Transverse colon (tissue), 4 donors: ENCODE results near the gene UBE2M. TPM values are rescaled to one million over a fixed set of nuclear protein-coding genes. Genes with fewer than 3 reads are reported as not detected.

ENCODE experiments used
- DNase-seq: peaks from one replicate; pipeline ENCODE4 v3.0.0-alpha.2; 2019
- H3K27ac ChIP-seq, 4 donors: fragments of 200-600 bp; sonication (generic); 2 replicates each; pipeline ENCODE4 v1.5.1; 2016 to 2018; ENCODE audit warnings: inconsistent platforms in 4 of 4
- H3K27me3 ChIP-seq: fragments of 200-600 bp; sonication (generic); 2 replicates; pipeline ENCODE4 v1.5.1; 2017; ENCODE audit warnings: inconsistent platforms
- H3K36me3 ChIP-seq, 4 donors: fragments of 200-600 bp; sonication (generic); 2 replicates each; pipeline ENCODE4 v1.5.1; 2017 to 2019; ENCODE audit warnings: inconsistent platforms in 4 of 4
- H3K4me1 ChIP-seq, 4 donors: fragments of 200-600 bp; sonication (generic); 2 replicates each; pipeline ENCODE4 v1.5.1; 2017 to 2020; ENCODE audit warnings: inconsistent platforms in 4 of 4
- H3K4me3 ChIP-seq, 4 donors: fragments of 200-600 bp; sonication (generic); 1 replicate in 1 of 4; 2 replicates in 3 of 4; pipeline versions ENCODE4 v1.5.1 to v1.6.1; 2017 to 2019; ENCODE audit warnings: inconsistent platforms in 4 of 4
- H3K9me3 ChIP-seq, 2 donors: fragments of 200-600 bp; sonication (generic); 2 replicates each; pipeline ENCODE4 v1.5.1; 2017 to 2019; ENCODE audit warnings: inconsistent platforms in 2 of 2
- EP300 ChIP-seq: sonication (generic); formaldehyde crosslinking; IDR thresholded peaks from one replicate; pipeline ENCODE4 v1.6.1; 2017; ENCODE audit warnings: antibody characterized with exemption, low read depth
- POLR2A ChIP-seq: fragments of 450-650 bp; IDR thresholded peaks from one replicate; pipeline ENCODE4 v1.6.1; 2016; ENCODE audit warnings: antibody characterized with exemption, mild to moderate bottlenecking, moderate library complexity
- POLR2AphosphoS5 ChIP-seq, 3 donors: sonication (generic); formaldehyde crosslinking; IDR thresholded peaks; one replicate each; pipeline ENCODE4 v1.6.1; 2016; ENCODE audit warnings: antibody characterized with exemption in 3 of 3
- WGBS, 2 donors: methylation state at CpG; one replicate each; pipeline ENCODE4 v1.1.5; 2018; ENCODE audit warnings: low coverage in 1 of 2; 5-methylcytosine and 5-hydroxymethylcytosine counted together
- in situ Hi-C, 4 donors: fragments of 200-750 bp; cut with MboI; loops; one replicate each; pipeline versions ENCODE4 v1.15.0 to v1.15.1; 2017; ENCODE audit warnings: low sequenced_read_pairs in 3 of 4, low pct_ligation_motif_present in 1 of 4, low pct_unique_long_range_greater_than_20kb in 1 of 4
- intact Hi-C: fragments of 100-400 bp; cut with DNase I; formaldehyde crosslinking; loops from one replicate; pipeline ENCODE4 v1.15.1; 2023; ENCODE audit warnings: low total_unique reads
- total RNA-seq, 4 donors: library from RNA; depleted of rRNA; stranded (reverse); fragments of >200 nt; gene quantifications; one replicate each; pipeline ENCODE4 v1.1.0, GENCODE V29; 2016
- TF ChIP-seq, protein P1 (sequence below), 5 experiments: fragments of 200-600 bp in 3 of 5; fragments of 450-650 bp in 2 of 5; sonication (generic) in 3 of 5; IDR thresholded peaks; 1 replicate in 2 of 5; 2 replicates in 3 of 5; pipeline ENCODE4 v1.5.1; 2016 to 2017; ENCODE audit warnings: antibody characterized with exemption in 5 of 5, inconsistent platforms in 3 of 5, mild to moderate bottlenecking in 2 of 5, moderate library complexity in 1 of 5

Gene UBE2M
- total RNA-seq, 4 donors from 2014 or later: 24.2 to 56.9 (median 26.7) TPM

DNA sequence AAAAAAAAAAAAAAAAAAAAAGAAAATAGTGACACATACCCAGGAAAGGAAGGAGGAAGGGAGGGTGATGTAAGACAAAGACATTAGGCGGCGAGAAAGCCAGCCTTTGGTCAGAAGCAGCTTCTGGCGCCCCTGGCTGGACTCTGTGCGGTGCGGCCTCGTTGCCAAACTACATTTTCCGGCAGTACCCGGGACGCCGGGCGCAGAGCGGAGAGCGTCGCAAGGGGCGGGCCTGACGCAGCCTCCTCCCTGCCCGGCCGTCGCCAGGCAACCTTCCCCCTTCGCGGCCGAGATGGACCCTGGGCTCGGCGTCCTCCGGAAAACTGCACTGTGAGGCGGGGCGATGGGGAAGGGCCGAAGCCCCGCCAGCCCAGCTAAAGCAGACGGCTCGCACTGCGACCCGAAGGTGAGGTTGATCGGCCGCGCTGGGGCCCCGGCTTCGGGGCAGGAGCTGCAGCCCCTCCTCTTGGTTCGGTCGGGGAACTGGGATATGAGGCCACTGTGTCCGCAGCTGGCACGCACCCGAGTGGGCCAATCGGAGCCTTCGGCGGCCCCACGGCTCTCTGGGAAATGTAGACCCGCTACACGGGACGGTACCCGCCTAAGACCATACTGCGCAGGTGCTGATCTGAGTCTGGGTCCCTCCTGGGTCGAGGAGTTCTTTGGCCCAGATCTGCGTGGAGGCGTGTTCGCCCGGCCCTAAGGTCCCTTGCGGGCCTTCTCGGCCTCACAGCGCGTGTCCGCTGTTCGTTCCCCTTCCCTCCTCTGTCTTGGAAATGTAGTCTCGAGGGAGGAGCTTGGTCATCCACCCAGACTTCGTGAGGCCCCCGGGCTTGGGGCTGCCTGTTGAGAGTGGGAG, 17.0 kb upstream of the UBE2M start:
- peaks cover 0 to 6% (median 0%) of the 10 kb centered on the region in 4 donors for H3K36me3 ChIP-seq
- no peaks in the 10 kb centered on the region for H3K27me3 ChIP-seq
- in situ Hi-C loops (no loop called here), intact Hi-C loops (no loop called here)
- H3K27ac ChIP-seq: peak overlapping the region; percentile 96 to 98 (median 96)
- 0 to 1% methylated on average over 1 to 66 of the region's 66 CpGs for WGBS, 2 donors
- H3K4me3 ChIP-seq: peak overlapping the region; percentile 54 to 87 (median 83)
- peaks cover 0 to 39% (median 23%) of the 10 kb centered on the region in 4 donors for H3K4me1 ChIP-seq
- TF ChIP-seq, protein P1, sequence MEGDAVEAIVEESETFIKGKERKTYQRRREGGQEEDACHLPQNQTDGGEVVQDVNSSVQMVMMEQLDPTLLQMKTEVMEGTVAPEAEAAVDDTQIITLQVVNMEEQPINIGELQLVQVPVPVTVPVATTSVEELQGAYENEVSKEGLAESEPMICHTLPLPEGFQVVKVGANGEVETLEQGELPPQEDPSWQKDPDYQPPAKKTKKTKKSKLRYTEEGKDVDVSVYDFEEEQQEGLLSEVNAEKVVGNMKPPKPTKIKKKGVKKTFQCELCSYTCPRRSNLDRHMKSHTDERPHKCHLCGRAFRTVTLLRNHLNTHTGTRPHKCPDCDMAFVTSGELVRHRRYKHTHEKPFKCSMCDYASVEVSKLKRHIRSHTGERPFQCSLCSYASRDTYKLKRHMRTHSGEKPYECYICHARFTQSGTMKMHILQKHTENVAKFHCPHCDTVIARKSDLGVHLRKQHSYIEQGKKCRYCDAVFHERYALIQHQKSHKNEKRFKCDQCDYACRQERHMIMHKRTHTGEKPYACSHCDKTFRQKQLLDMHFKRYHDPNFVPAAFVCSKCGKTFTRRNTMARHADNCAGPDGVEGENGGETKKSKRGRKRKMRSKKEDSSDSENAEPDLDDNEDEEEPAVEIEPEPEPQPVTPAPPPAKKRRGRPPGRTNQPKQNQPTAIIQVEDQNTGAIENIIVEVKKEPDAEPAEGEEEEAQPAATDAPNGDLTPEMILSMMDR (IDR thresholded peaks at IDR 0.05): peak in 2 of 5 experiments; percentile 7 to 11
- TF ChIP-seq POLR2A: peak; percentile 57
- TF ChIP-seq EP300: no peak
- TF ChIP-seq POLR2AphosphoS5 (IDR thresholded peaks at IDR 0.05): peak; percentile 34 to 82 (median 81)
- DNase-seq: peak; percentile 89
- no peaks in the 10 kb centered on the region for H3K9me3 ChIP-seq

DNA sequence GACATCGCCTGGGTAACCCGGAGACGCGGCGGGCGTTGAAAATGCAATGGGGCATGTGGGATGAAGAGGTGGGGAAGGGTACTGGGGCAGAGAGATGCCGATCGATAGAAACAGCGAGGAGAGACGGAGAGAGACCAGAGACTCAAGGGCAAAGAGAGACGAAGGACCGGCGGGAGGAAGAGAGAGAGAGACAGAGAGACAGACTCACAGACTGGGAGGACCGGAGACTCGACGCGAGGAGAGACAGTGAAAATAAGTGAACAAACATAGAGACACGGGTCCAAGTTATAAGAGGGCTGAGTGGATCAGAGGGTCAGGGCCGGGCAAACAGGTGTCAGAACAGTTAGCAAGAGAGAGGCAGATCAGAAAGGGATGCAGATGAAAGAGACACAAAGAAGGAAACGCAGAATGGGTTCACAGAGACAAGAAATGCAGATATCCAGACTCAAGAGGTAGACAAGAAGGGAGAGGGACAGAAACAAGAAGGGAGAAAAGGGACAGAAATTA, 15.3 kb upstream of the UBE2M start:
- H3K27ac ChIP-seq: peak overlapping the region; percentile 96 to 98 (median 96)
- DNase-seq: no peak
- in situ Hi-C loops: no loop called here
- peaks cover 0 to 39% (median 23%) of the 10 kb centered on the region in 4 donors for H3K4me1 ChIP-seq
- H3K9me3 ChIP-seq: no peaks in the 10 kb centered on the region
- intact Hi-C loops: no loop called here
- no peak for TF ChIP-seq POLR2A
- TF ChIP-seq, protein P1 (IDR thresholded peaks at IDR 0.05): no peak
- TF ChIP-seq EP300: no peak
- TF ChIP-seq POLR2AphosphoS5 (IDR thresholded peaks at IDR 0.05): no peak
- H3K27me3 ChIP-seq: no peaks in the 10 kb centered on the region
- peaks cover 0 to 6% (median 0%) of the 10 kb centered on the region in 4 donors for H3K36me3 ChIP-seq
- H3K4me3 ChIP-seq: peak overlapping the region in 3 of 4 donors; percentile 58 to 66 (median 64)
- 1% methylated on average over 17 to 20 of the region's 20 CpGs for WGBS, 2 donors

DNA sequence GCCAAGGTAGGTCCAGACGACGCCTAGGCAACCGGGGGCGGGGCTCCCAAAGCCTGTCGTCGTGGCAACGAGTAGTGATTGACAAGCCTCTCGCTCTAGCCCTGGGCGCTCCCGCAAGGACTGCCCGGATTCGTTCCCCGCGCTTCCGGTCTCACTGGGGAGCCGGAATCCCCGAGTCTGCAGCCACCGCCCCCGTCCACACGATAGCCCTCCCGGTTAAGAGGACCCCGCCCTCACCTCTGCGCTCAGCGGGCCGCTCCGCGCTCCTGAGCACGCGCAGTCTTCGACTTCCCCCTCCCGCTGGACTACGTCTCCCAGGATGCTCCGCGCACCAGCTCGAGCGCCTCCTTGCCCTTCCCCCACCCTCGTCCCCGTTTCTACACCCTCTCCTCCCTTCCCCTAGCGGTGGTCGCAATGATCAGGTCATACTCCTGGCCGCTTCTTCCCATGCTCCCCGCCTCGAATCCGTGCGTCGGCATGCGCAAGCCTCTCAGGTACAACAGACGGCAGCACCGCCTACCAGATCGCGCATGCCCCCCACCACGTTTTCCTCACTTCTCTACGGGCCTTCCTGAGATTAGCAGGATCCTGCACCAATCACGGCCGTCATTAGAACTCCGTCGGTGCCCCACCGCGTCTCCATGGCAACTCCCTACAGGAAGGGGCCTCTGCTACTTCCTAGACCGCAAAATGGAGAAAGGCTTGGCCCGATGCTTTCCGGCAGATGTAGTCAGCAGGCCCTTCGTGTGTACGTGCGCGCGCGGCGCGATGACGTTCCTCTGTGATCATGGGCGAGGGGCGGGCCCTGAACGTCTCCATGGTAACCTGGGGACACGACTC, 14.6 kb upstream of the UBE2M start, which contains the start of gene MZF1:
Gene MZF1 (minus strand): TSS at position 518 of the 840 bp plus-strand sequence. CDS start 1,946 bp downstream, outside the sequence.
- intact Hi-C loops: no loop called here
- TF ChIP-seq, protein P1 (IDR thresholded peaks at IDR 0.05): peak in 3 of 5 experiments; percentile 19 to 73 (median 48)
- TF ChIP-seq POLR2A (peak; percentile 65), EP300 (peak; percentile 19), POLR2AphosphoS5 (IDR thresholded peaks at IDR 0.05) (peak; percentile 53 to 62 (median 53))
- in situ Hi-C loops: no loop called here
- peak within 1 kb of the TSS; percentile 58 to 66 (median 63) for H3K4me3 ChIP-seq
- H3K36me3 ChIP-seq: peaks cover 0 to 6% (median 0%) of the 10 kb centered on the region in 4 donors
- H3K9me3 ChIP-seq: no peaks in the 10 kb centered on the region
- 0 to 1% methylated on average over 15 to 75 of the region's 75 CpGs for WGBS, 2 donors
- H3K27me3 ChIP-seq: no peaks in the 10 kb centered on the region
- H3K4me1 ChIP-seq: peaks cover 0 to 39% (median 23%) of the 10 kb centered on the region in 4 donors
- H3K27ac ChIP-seq: peak within 1 kb of the TSS; percentile 96 to 98 (median 96)
- peak; percentile 100 for DNase-seq
